GM18498 (cell line): ENCODE results near the gene ZNF524.
A peak's percentile ranks its signal among the peaks of the same experiment; 100 is the strongest.
"Not testable (repeated sequence)": the region's sequence is repeated elsewhere in the genome, so short reads cannot be mapped to it uniquely, and the experiment has no call there.

Experiments
- ATAC-seq: cut with Tn5 transposase; IDR thresholded peaks from one replicate; pipeline ENCODE4 v1.9.1; 2021; ENCODE audit warnings: mild to moderate bottlenecking, moderate library complexity; ENCODE audit not compliant: unreplicated experiment

ZNF524 gene

DNA sequence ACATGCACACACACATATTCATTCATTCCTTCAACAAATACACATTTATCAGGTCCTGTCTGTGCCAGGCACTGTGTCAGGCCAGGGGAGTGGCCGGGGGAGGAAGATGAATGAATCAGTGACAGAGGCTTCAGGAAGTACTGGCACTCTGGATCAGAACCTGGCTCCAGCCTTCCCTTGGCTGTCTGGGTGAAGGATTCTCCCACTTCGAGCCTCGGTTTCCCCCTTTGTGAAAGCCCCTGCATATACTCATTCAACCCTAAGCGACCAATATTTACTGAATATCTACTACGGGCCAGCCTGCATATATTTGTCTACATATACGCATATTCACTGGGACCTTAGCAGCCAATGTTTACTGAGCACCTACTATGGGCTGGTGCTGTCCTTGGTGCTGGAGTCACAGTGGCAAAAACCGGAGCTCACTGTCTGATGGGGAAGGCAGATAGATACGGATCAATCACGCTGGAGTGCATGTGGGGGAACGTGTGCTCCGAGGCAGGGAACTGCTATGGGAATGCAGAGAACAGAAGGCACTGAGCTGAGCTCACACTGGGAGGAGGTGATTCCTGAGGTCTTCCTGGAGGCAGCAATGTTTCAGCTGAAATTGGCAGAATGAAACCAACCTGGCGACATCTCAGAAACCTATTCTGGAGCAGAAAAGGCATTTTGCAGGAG lies 18.8 kb upstream of the ZNF524 start:
- ATAC-seq, result no peak

DNA sequence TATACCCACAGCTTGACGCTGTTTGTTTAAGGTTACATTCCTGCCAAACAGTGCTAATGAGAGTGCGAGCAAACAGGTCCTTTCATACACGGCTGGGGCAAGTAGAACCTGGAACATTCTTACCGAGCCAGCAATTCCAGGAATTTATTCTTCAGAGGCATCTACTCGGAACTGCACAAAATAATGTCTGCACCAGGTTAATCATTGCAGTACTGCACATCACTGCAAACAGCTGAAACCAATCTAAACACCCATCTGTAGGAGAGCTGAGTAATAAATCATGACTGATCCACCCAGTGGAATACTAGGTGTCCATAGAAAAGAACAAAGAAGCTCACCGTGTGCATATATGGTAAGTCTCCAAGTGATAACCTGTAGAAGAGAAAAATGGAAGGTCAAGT lies 18.3 kb upstream of the ZNF524 start:
- no peak for ATAC-seq

DNA sequence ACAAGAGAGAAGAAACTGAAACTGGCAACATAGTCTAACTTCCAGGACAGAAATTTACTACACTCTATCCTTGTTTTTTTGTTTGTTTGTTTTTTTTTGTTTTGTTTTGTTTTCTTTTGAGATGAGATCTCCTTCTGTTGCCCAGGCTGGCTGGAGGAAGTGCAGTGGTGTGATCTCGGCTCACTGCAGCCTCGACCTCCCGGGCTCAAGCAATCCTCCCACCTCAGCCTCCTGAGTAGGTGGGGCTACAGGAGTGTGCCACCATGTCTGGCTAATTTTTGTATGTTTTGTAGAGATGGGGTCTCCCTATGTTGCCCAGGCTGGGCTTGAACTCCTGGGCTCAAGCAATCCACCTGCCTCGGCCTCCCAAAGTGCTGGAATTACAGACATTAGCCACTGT lies 17.8 kb upstream of the ZNF524 start:
- ATAC-seq, result not testable (repeated sequence)

DNA sequence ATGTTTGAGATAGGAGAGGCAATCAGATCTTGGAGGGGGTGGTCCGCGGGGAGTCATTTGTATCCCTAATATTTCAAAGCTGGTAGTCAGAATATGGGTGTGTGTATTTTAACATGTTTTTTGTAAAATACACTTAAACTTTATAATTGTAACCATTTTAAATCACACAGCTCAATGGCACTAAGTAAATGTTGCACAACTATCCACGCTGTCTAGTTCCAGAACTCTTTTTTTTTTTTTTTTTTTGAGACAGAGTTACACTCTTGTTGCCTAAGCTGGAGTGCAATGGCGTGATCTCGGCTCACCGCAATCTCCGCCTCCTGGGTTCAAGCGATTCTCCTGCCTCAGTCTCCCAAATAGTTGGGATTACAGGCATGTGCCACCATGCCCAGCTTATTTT lies 16.2 kb upstream of the ZNF524 start:
- not testable (repeated sequence) for ATAC-seq

DNA sequence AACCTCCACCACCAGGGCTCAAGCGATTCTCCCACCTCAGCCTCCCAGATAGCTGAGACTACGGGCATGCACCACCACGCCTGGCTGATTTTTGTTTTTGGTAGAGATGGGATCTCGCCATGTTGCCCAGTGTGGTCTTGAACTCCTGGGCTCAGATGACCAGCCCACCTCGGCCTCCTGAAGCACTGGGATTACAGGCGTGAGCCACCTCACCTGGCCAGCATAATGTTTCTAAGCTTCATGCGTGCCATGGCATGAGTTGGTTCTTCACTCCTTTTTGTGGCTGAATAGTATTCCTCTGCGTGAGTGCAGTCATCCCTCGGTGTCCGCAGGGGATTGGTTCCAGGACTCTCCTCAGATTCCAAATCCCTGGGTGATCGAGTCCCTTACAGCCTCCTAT lies 15.2 kb upstream of the ZNF524 start:
- ATAC-seq, result no peak

DNA sequence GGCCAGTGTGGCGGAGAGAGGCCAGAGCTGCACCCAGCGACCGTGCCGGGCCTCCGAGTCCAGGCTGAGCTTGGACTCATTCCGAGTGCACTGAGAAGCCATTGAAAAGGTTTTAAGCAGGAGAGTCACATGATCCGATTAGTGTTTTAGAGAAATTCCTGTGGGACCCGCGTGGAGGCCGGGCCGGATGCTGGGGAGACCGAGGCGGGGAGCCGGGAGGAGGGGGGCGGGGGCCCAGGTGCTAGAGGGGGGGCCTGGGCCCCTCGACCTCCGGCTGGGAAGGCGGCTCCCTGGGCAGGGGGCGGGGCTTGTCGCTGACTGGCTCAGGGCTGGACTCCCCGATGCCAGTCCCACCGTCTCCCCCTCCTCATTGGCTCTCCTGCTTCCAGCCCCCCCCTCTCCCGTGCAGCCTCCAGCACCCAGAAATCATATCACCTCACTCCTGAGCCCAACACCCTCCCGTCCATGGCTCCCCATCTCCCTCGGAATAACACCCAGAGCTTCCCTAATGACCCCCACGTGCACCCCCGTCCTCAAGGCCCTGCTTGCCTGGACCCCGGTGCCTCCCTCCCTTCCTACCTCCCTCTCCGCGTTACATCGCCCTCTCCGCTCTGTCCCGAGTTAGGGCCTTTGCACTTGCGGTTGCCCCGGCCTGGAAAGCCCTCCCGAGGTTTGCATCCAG lies 14.3 kb upstream of the ZNF524 start:
- no peak for ATAC-seq

DNA sequence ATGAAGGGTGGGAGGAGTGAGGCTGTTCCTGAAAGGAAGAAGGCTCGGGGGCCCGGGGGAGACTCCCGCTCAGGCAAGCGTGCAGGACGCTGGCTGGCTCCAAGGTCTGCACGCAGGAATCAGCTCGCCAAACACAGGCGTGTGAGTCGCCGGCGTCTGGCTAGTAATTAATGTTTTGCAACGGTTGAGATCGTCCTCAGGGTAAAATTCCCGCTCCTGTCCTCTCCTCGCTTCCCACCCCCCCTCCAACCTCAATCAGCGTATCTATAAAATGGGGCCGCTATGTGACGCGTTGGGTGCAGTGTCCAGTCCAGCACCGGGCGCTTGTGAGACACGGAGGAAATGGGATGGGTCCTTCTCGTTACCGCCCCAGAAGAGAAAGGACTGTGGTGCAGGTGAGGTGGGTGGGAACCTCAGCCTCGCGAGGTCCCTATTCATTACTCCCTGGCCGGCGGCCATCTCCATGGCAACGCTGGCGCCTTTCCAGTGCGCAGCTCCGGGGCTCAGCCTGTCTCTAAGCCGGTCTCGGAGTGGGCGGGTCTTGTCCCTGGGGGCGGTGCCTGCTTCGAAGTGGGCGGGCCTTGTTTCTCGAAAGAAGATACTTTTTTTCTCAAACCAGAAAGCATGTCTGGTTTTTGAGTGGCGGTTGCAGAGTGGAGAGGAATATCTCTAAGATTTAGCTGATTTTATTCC lies 13.0 kb upstream of the ZNF524 start:
- ATAC-seq, result peak; percentile 81

DNA sequence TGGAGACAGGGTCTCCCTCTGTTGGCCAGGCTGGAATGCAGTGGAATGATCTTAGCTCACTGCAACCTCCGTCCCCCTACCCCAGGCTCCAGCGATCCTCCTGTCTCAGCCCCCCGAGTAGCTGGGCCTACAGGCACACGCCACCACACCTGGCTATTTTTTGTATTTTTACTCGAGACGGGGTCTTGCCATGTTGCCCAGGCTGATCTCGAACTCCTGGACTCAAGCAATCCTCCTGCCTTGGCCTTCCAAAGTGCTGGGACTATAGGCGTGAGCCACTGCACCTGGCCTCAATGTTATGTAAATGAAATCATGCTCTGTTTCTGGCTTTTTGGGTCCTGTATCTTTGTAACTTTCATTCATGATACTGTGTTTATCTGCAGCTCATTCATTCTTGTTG lies 11.3 kb upstream of the ZNF524 start:
- ATAC-seq, result no peak

DNA sequence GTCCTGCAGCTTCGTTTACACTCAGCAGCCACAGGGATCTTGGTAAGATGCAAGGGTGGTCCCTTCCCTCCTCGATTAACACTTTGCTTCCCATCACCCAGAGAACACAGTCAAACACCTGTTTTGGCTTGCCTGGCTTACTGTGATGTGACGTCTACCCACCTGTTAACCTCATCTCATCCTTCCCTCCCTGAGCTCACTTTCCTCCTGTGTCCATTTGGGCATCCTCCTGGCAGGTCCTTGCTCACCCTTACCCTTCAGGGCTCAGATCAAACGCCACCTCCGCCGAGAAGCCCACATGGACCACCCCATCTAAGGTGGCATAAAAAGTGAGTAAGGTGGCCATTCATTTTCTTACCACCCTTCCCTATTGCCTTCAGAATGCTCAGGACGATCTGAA lies 10.0 kb upstream of the ZNF524 start:
- no peak for ATAC-seq

DNA sequence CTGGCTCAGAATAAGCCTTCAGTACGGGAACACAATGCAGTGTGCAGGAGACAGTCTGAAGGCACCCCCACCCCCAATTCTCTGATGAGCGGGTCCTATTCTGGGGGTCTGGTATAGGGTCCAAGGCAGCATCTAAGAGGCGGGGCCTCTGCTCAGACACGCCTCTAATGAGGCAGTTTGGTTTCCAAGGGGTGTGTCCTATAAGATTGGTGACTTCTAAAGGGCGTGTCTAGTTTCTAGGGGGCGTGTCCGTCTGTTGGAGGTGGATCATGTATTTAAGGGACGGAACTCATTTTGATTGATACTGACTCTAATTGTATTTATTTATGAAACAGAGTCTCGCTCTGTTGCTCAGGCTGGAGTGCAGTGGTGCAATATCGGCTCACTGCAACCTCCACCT lies 9.5 kb upstream of the ZNF524 start:
- no peak for ATAC-seq

DNA sequence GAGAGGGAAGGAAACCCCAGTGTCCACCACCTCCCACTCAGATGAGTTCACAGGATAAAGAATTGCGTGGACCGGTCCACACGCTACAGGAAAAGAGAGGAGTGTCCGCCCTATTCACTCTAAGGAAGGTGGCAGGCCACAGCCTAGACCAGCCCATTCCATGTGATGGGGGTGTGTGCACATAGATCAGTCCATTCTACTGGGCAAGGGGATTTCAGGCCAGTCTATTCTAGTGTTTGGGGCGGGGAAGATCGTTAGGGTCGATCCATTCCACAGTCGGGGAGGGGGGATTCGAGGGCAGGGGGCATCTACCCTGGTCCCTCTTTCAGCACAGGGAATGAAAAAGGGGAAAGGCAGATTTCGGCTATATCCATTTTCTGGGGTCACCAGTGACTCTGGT lies 8.5 kb upstream of the ZNF524 start:
- no peak for ATAC-seq

DNA sequence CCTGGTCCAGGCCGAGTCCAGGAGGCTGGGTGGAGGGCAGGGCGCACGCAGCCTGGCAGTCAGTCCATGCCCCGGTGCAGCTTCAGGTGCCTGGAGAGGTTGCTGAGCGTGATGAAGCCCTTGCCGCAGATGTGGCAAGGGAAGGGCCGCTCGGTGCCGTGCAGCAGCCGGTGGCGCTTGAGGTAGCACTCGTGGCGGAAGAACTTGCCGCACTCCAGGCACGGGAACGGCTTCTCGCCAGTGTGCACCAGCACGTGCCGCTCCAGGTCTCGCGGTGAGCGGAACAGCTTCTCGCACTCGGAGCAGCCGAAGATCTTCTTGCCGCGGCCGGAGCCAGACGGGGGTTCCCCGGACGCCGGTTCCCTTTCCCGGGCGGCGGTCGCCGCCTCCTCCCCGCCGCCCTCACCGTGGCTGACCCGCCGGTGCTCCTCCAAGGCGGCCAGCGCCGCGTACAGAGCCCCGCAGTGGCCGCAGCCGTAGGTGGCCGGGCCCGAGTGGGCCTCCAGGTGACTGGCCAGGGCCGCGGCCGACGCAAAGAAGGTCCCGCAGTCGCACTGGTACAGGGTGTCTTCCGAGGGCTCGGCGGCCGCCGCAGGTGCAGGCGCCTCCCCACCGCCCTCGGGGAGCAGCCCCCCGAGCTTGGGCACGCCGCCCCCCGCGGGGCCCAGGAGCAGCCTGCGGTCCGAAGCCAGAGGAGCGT lies 7.5 kb upstream of the ZNF524 start:
- ATAC-seq, result no peak

DNA sequence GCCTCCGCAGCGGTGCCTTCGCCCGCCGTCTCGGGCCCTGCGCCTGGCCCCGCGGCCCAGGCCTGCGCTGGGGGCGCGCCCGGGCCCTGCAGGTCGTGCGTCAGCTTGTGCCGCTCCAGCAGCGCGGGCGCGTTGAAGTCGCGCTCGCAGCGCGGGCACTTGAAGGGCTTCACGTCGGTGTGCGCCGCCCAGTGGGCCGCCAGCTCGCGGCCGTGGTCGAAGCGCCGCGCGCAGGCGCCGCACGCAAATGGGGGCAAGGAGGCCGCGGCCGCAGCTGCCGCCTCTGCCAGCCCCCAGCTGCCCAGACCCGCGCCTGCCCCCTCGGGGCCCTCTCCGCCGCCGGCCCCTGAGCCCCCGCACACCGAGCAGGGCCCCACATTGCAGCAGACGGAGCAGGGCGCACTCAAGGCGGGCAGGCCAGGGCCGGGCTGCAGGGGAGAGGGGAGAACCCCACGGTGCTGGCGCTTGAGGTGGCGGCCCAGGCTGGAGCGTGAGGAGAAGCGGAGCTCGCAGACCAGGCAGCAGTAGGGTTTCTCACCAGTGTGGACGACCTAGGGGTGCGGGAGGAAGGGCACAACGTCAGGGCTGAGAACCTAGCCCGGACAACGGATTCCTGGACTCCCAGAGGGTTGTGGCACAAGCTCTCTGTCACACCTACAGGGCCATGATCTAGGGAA lies 6.9 kb upstream of the ZNF524 start:
- no peak for ATAC-seq

DNA sequence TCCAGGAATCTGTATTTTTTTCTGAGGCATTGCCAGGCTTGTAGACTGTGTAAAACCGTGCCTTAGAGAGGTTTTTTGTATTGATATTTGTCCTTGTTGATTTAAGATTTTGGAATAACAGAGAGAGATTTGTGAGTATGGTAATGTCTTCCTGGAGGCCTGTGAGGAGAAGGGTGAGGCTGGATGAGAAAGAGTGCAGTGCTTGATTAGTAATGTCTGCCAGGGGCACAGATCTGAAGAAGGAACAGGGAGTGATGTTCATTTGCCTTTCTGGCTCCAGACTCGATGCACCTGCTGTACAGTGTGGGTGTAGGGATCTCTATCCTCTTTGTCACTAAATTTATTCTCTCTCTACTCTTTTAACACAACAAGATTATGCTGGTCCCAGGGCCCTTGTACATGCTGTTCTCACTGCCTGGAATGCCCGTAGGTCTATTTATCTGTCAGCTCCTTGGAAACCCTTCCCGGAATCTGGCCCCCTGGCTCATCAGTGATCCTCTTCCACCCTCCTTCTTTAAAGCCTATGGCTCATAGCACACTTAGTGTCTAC lies 5.0 kb upstream of the ZNF524 start:
- no peak for ATAC-seq

DNA sequence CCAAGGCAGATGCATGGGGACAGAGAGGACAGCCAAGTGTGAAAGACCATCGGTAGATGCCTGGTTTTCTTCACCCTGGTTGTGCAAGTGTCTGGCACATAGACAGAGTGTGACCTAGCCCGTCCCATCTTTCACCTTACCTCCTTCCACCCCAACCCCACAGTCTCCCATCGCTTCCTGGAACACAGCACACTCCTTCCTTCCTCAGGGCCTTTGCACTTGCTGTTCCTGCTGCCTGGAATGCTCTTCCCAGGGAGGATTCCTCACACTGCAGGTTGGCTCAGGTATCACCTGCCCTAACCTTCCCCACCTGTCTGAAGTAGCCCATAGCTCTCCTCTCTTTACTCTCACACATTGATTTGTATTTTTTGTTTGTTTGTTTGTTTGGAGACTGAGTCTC lies 3.8 kb upstream of the ZNF524 start:
- ATAC-seq, result no peak

DNA sequence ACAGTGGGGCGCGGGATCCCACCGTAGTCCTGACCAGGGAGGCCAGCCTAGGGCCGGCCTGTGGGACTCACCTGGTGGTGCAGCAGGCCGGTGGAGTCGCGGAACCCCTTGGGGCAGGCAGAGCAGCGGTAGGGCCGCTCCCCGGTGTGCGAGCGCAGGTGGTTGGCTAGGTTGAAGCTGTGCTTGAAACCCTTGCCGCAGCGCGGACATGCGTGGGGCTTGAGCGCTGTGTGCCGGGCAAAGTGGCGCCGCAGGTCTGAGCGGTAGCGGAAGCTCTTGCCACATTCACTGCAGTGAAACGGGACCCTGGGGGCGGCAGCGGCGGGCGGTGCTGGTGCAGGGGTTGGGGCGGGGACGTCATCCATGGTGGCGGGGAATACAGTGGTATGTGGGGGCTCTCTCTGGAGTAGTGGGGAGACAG lies 2.6 kb upstream of the ZNF524 start:
- ATAC-seq, result no peak

DNA sequence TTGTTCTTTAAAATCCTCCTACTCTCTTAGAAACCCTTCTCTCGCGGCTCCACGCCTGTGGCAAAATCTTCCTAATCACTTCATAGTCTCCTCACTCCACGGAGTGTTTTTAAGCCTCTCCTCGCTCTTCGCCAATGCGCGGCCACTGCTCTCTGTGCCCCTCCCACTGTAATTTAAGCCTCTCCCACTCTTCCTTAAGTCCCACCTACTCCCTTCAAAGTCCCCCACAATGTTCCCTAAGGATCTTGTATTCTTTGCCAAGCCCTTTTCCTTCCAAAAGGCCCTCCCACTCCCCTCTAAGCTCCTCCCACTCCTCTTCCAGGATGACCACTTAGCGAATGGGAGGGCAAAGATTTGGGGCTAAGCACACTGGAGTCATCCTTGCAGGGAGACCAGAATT lies 2.1 kb upstream of the ZNF524 start:
- no peak for ATAC-seq

DNA sequence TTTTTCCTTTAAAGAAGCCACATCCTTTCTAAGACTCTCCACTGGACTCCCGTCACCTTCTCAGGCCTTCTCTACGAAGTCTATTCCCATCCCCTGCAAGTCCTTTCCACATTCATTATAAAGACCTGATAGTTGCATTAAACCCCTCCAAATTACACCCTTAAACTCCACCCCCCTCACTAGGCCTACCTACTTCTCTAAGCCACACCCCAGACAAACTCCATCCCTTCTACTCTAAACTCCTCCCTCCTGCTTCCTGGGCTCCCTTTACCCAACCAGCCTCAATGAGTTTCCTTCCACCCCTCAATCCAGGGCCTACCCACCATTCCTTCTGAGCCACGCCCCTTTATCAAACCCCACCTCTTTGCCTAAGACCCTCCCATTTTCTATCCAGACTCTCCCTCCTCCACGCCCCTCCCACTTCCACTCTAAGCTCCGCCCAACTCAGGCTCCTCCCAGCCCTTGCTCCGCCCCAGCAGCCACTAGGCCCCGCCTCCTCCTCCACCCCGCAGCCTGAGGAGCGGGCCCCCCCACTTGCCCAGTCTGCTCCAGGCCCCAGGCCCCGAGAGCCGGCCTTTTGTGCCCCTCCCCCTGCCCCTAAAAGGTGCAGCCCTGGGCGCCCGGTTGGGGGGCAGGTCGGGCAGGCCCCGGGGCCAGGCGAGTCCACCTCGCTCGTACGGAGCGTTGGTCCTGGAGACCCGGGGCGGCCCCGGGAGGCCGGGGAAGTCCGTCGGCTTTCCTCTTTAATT lies 1.2 kb upstream of the ZNF524 start:
- peak; percentile 54 for ATAC-seq

DNA sequence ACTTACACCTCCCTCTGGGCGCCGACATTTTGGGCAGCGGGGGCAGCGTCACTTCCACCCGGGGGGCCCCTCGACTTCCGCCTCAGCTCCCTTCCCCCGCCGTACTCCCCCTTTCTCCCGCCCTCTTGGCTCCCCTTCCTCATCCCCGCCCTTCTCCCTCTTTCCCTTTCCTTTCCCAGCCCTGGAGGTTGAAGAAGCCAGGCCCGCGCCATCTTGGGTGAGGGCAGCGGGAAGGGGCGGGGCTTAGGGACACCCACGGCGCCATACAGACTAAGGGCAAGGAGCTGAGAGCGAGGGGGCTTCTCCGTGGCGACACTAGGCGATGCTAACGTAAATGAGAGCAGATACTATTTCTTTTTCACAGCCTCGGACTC lies 633 bp upstream of the ZNF524 start, which contains the start of gene FIZ1:
FIZ1 (minus strand) TSS at position 50 of the 374 bp plus-strand sequence. CDS start 1,652 bp downstream, outside the sequence.
- peak; percentile 60 for ATAC-seq

DNA sequence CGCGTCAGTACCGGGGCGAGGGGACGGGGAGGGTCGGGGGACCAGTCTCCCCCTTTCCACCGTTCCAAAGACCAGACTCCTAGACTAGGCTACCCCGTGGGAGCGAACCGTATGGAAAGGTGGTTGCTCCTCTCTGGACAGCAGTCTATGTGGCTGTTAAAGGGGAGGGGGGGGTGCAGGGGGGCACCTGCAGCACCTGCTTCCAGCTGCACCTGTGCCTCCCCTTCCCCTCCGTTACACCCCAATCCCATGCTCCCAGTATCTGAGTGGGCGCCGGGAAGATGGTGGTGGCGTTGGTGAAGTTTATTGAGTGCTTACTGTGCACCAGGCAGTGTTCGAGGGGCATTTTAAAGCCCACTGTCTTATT lies 557 bp downstream of the ZNF524 start:
- no peak for ATAC-seq
